ENCODE data around the gene RALGAPB.

RALGAPB gene

GRCh38 chr20:38548356-38549083 is 75.9 kb downstream of the RALGAPB start:
- H2AFZ ChIP-seq (ENCODE audit: low read depth, low read length) = no peak overlapping the region
- no peak overlapping the region for H3K4ac ChIP-seq (ENCODE audit: low read depth in 1 of 2, low read length in 2 of 2)
- H3K79me1 ChIP-seq (replicated peaks; ENCODE audit: low read length, poor library complexity, severe bottlenecking) = peaks cover 10% of the 10 kb centered on the region
- H2BK15ac ChIP-seq (ENCODE audit: low read depth, poor library complexity, severe bottlenecking) = no peak overlapping the region
- H3K23ac ChIP-seq (ENCODE audit: low read length in 2 of 2) = no peak overlapping the region
- no peak overlapping the region for H3K4me2 ChIP-seq (ENCODE audit: low read length, poor library complexity, severe bottlenecking)
- DNase-seq = no peak
- H3K4me1 ChIP-seq (ENCODE audit: control insufficient read depth, insufficient read depth, low read depth, low read length) = no peaks in the 10 kb centered on the region
- no peak overlapping the region for H2BK120ac ChIP-seq (ENCODE audit: low read depth, low read length)
- no peak overlapping the region for H3K18ac ChIP-seq (ENCODE audit: low read depth in 1 of 2, low read length in 2 of 2)
- no peak overlapping the region for H3K4me3 ChIP-seq (ENCODE audit: insufficient read depth in 1 of 2, low read depth in 1 of 2, low read length in 2 of 2)
- no peak overlapping the region for H3K9ac ChIP-seq (ENCODE audit: low read length)
- H3K27ac ChIP-seq (ENCODE audit: low read length, poor library complexity, severe bottlenecking) = no peak overlapping the region
- no peaks in the 10 kb centered on the region for H3K27me3 ChIP-seq (ENCODE audit: control insufficient read depth in 1 of 2, insufficient read depth in 1 of 2, low read length in 2 of 2)
- H4K91ac ChIP-seq (ENCODE audit: low read length) = no peak overlapping the region
- H4K8ac ChIP-seq (ENCODE audit: low read length) = no peak overlapping the region
- no peaks in the 10 kb centered on the region for H3K9me3 ChIP-seq (ENCODE audit: control insufficient read depth, low read length)
- WGBS = 100% methylated on average over 3 of the region's 3 CpGs
- no peak overlapping the region for H2AK5ac ChIP-seq (ENCODE audit: low read length, severe bottlenecking)
- no peak overlapping the region for H2BK12ac ChIP-seq (ENCODE audit: low read length in 2 of 2)
- H3K36me3 ChIP-seq (ENCODE audit: control insufficient read depth in 1 of 2, insufficient read depth in 2 of 2, low read depth in 1 of 2, low read length in 2 of 2) = peaks cover 24 to 99% of the 10 kb centered on the region in 2 experiments
- H2BK5ac ChIP-seq (ENCODE audit: low read depth, low read length, poor library complexity, severe bottlenecking) = no peak overlapping the region
- H3K14ac ChIP-seq (ENCODE audit: low read length in 2 of 2) = no peak overlapping the region

DNA sequence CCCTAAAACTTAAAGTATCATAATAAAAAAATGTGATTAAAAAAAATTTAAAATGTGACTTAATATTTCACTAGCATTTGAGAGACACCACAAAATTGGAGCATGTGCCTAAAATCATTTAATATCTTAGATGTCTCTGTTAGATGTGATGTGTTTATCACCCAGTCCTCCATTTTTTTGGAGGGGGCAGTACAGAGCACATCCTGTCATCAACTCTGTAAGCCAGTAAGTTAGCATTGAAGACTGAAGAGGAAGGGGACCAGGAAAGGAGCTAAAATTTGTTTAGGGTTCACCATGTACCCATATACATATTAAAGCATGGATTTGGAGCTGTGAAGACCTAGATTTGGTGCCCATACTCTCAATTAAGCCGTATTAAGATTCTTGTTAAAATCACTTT is 77.6 kb downstream of the RALGAPB start:
- H3K79me1 ChIP-seq (replicated peaks; ENCODE audit: low read length, poor library complexity, severe bottlenecking) = peaks cover 12% of the 10 kb centered on the region
- no peak overlapping the region for H3K4me3 ChIP-seq (ENCODE audit: insufficient read depth in 1 of 2, low read depth in 1 of 2, low read length in 2 of 2)
- no peaks in the 10 kb centered on the region for H3K27me3 ChIP-seq (ENCODE audit: control insufficient read depth in 1 of 2, insufficient read depth in 1 of 2, low read length in 2 of 2)
- no peaks in the 10 kb centered on the region for H3K9me3 ChIP-seq (ENCODE audit: control insufficient read depth, low read length)
- DNase-seq = no peak
- H2AFZ ChIP-seq (ENCODE audit: low read depth, low read length) = no peak overlapping the region
- H2AK5ac ChIP-seq (ENCODE audit: low read length, severe bottlenecking) = no peak overlapping the region
- peaks cover 24 to 99% of the 10 kb centered on the region in 2 experiments for H3K36me3 ChIP-seq (ENCODE audit: control insufficient read depth in 1 of 2, insufficient read depth in 2 of 2, low read depth in 1 of 2, low read length in 2 of 2)
- no peak overlapping the region for H3K4me2 ChIP-seq (ENCODE audit: low read length, poor library complexity, severe bottlenecking)
- H3K23ac ChIP-seq (ENCODE audit: low read length in 2 of 2) = no peak overlapping the region
- H3K14ac ChIP-seq (ENCODE audit: low read length in 2 of 2) = no peak overlapping the region
- H4K8ac ChIP-seq (ENCODE audit: low read length) = no peak overlapping the region
- no peak overlapping the region for H2BK12ac ChIP-seq (ENCODE audit: low read length in 2 of 2)
- H2BK15ac ChIP-seq (ENCODE audit: low read depth, poor library complexity, severe bottlenecking) = no peak overlapping the region
- H3K18ac ChIP-seq (ENCODE audit: low read depth in 1 of 2, low read length in 2 of 2) = no peak overlapping the region
- H3K4me1 ChIP-seq (ENCODE audit: control insufficient read depth, insufficient read depth, low read depth, low read length) = no peaks in the 10 kb centered on the region
- H3K27ac ChIP-seq (ENCODE audit: low read length, poor library complexity, severe bottlenecking) = no peak overlapping the region
- no peak overlapping the region for H2BK5ac ChIP-seq (ENCODE audit: low read depth, low read length, poor library complexity, severe bottlenecking)
- H3K4ac ChIP-seq (ENCODE audit: low read depth in 1 of 2, low read length in 2 of 2) = no peak overlapping the region
- no peak overlapping the region for H4K91ac ChIP-seq (ENCODE audit: low read length)
- WGBS = 100% methylated on average over 1 of the region's 1 CpG
- no peak overlapping the region for H3K9ac ChIP-seq (ENCODE audit: low read length)
- H2BK120ac ChIP-seq (ENCODE audit: low read depth, low read length) = no peak overlapping the region

GRCh38 chr20:38551056-38551626 is 78.5 kb downstream of the RALGAPB start:
- H2BK5ac ChIP-seq (ENCODE audit: low read depth, low read length, poor library complexity, severe bottlenecking) = no peak overlapping the region
- H3K18ac ChIP-seq (ENCODE audit: low read depth in 1 of 2, low read length in 2 of 2) = no peak overlapping the region
- DNase-seq = no peak
- H3K4me2 ChIP-seq (ENCODE audit: low read length, poor library complexity, severe bottlenecking) = no peak overlapping the region
- 94% methylated on average over 7 of the region's 7 CpGs for WGBS
- H3K36me3 ChIP-seq (ENCODE audit: control insufficient read depth in 1 of 2, insufficient read depth in 2 of 2, low read depth in 1 of 2, low read length in 2 of 2) = peaks cover 20 to 95% of the 10 kb centered on the region in 2 experiments
- H3K27me3 ChIP-seq (ENCODE audit: control insufficient read depth in 1 of 2, insufficient read depth in 1 of 2, low read length in 2 of 2) = no peaks in the 10 kb centered on the region
- no peak overlapping the region for H4K8ac ChIP-seq (ENCODE audit: low read length)
- no peak overlapping the region for H3K4me3 ChIP-seq (ENCODE audit: insufficient read depth in 1 of 2, low read depth in 1 of 2, low read length in 2 of 2)
- H3K79me1 ChIP-seq (replicated peaks; ENCODE audit: low read length, poor library complexity, severe bottlenecking) = peaks cover 12% of the 10 kb centered on the region
- no peak overlapping the region for H2AFZ ChIP-seq (ENCODE audit: low read depth, low read length)
- no peak overlapping the region for H3K4ac ChIP-seq (ENCODE audit: low read depth in 1 of 2, low read length in 2 of 2)
- no peak overlapping the region for H3K27ac ChIP-seq (ENCODE audit: low read length, poor library complexity, severe bottlenecking)
- H2BK15ac ChIP-seq (ENCODE audit: low read depth, poor library complexity, severe bottlenecking) = no peak overlapping the region
- H3K9me3 ChIP-seq (ENCODE audit: control insufficient read depth, low read length) = no peaks in the 10 kb centered on the region
- H2BK120ac ChIP-seq (ENCODE audit: low read depth, low read length) = no peak overlapping the region
- no peak overlapping the region for H3K14ac ChIP-seq (ENCODE audit: low read length in 2 of 2)
- no peak overlapping the region for H3K23ac ChIP-seq (ENCODE audit: low read length in 2 of 2)
- no peak overlapping the region for H2AK5ac ChIP-seq (ENCODE audit: low read length, severe bottlenecking)
- H3K9ac ChIP-seq (ENCODE audit: low read length) = no peak overlapping the region
- H3K4me1 ChIP-seq (ENCODE audit: control insufficient read depth, insufficient read depth, low read depth, low read length) = no peaks in the 10 kb centered on the region
- H4K91ac ChIP-seq (ENCODE audit: low read length) = no peak overlapping the region
- no peak overlapping the region for H2BK12ac ChIP-seq (ENCODE audit: low read length in 2 of 2)

DNA sequence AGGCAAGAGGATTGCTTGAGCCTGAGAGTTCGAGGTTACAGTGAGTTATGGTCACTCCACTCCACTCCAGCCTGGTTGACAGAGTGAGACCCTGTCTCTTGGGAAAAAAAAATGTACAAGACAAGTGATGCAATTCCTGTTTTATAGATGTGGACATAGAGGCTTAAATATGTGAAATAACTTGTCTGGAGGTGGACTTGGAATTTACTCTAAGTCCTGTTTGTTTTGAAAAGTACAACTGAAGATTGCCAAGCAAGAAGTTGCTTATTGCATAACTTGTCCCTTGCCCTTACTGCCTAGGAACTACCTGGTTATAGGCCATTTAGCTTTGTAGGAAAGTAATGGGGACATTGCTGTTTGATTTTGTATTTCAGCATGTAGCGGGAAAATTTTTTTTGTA is 82.3 kb downstream of the RALGAPB start:
- H3K18ac ChIP-seq (ENCODE audit: low read depth in 1 of 2, low read length in 2 of 2) = no peak overlapping the region
- no peak overlapping the region for H3K4me2 ChIP-seq (ENCODE audit: low read length, poor library complexity, severe bottlenecking)
- no peak overlapping the region for H2BK5ac ChIP-seq (ENCODE audit: low read depth, low read length, poor library complexity, severe bottlenecking)
- H3K79me1 ChIP-seq (replicated peaks; ENCODE audit: low read length, poor library complexity, severe bottlenecking) = peaks cover 11% of the 10 kb centered on the region
- no peak overlapping the region for H3K23ac ChIP-seq (ENCODE audit: low read length in 2 of 2)
- no peak overlapping the region for H2AFZ ChIP-seq (ENCODE audit: low read depth, low read length)
- WGBS = 99% methylated on average over 2 of the region's 2 CpGs
- no peak overlapping the region for H2BK15ac ChIP-seq (ENCODE audit: low read depth, poor library complexity, severe bottlenecking)
- H2AK5ac ChIP-seq (ENCODE audit: low read length, severe bottlenecking) = no peak overlapping the region
- no peak for DNase-seq
- no peaks in the 10 kb centered on the region for H3K4me1 ChIP-seq (ENCODE audit: control insufficient read depth, insufficient read depth, low read depth, low read length)
- no peak overlapping the region for H2BK120ac ChIP-seq (ENCODE audit: low read depth, low read length)
- H3K9ac ChIP-seq (ENCODE audit: low read length) = no peak overlapping the region
- peaks cover 17 to 93% of the 10 kb centered on the region in 2 experiments for H3K36me3 ChIP-seq (ENCODE audit: control insufficient read depth in 1 of 2, insufficient read depth in 2 of 2, low read depth in 1 of 2, low read length in 2 of 2)
- H3K27ac ChIP-seq (ENCODE audit: low read length, poor library complexity, severe bottlenecking) = no peak overlapping the region
- no peak overlapping the region for H3K14ac ChIP-seq (ENCODE audit: low read length in 2 of 2)
- no peak overlapping the region for H3K4ac ChIP-seq (ENCODE audit: low read depth in 1 of 2, low read length in 2 of 2)
- no peak overlapping the region for H4K91ac ChIP-seq (ENCODE audit: low read length)
- no peaks in the 10 kb centered on the region for H3K27me3 ChIP-seq (ENCODE audit: control insufficient read depth in 1 of 2, insufficient read depth in 1 of 2, low read length in 2 of 2)
- no peaks in the 10 kb centered on the region for H3K9me3 ChIP-seq (ENCODE audit: control insufficient read depth, low read length)
- no peak overlapping the region for H4K8ac ChIP-seq (ENCODE audit: low read length)
- no peak overlapping the region for H2BK12ac ChIP-seq (ENCODE audit: low read length in 2 of 2)
- no peak overlapping the region for H3K4me3 ChIP-seq (ENCODE audit: insufficient read depth in 1 of 2, low read depth in 1 of 2, low read length in 2 of 2)
